SH-SY5Y (cell line): Measurements from ENCODE around the gene KRTAP12-4.

Experiments
- GATA2 ChIP-seq: IDR thresholded peaks from 2 replicates; pipeline ENCODE4 v1.6.1; 2011; ENCODE audit warnings: mild to moderate bottlenecking, low read depth, low read length
- GATA3 ChIP-seq: IDR thresholded peaks from 2 replicates; pipeline ENCODE4 v1.6.1; 2011; ENCODE audit warnings: low read depth, mild to moderate bottlenecking, low read length, moderate library complexity

Gene KRTAP12-4

DNA sequence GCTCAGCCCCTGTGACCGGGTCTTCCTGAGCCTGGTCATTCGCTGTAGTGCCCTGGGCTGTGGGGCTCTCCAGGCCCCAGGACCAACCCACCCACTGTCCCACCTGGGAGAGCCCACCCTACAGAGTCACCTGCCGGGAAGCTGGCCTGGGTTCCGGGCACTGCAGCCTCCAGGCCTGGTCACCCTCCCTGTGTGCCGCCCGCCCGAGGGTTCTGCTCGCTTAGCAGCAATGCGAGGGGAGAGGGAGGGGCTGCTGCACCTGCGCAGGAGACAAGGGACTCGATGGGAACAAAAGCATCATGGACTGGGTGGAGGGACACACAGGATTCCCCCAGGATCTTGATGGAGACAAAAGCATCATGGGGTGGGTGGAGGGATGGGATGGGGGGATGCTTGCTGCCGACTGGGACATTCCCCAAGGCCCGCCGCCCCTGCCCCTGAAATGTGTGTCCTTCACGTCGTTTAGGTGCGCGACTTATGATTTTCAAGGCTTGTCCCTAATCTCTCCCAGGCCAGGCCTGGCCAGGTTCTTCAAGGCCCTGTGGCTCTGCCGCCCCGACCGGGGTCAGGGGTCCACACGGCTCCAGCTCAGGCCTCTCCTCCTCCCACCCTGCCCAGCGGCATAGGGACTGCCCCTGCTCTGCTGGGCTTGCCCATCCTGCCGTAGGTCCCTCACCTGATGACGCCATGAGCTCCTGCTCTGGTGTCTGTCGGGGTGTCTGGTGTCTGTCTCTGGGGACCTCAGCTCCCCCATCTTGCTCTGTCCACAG lies 40.9 kb downstream of the KRTAP12-4 start:
- TF ChIP-seq GATA3 (no peak), GATA2 (no peak)

DNA sequence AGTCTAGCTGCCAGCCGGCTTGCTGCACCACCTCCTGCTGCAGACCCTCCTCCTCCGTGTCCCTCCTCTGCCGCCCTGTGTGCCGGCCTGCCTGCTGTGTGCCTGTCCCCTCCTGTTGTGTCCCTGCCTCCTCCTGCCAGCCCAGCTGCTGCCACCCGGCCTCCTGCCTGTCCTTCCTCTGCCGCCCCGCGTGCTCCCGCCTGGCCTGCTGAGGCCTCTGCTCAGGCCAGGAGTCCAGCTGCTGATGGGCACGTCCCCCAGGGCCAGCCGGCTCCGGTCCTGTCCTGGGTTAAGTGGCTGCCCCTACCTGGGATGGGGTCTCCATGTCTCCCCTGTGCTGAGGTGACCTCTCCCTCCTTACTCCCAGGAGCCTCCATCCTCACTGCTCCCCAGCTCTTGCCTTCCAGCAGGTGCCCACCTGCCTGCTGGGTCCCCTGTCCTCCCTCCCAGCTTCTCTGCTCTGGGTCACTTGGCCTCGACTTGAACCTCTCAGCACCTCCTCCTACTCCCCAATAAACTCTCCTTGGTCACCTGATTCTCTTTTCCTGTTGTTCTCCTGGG lies 41.7 kb downstream of the KRTAP12-4 start:
- TF ChIP-seq GATA3 (no peak), GATA2 (no peak)

DNA sequence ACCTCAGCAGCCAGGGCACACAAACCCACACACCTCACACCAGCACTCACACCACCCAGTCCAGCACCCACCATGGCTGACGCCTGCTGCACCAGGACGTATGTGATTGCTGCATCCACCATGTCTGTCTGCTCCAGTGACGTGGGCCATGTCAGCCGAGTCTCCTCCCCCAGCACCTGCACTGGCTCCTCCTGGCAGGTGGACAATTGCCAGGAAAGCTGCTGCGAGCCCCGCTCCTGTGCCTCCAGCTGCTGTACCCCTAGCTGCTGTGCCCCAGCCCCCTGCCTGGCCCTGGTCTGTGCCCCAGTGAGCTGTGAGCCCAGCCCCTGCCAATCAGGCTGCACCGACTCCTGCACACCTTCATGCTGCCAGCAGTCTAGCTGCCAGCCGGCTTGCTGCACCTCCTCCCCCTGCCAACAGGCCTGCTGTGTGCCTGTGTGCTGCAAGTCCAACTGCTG lies 42.4 kb downstream of the KRTAP12-4 start, which contains the start of gene KRTAP10-8:
TSS of gene KRTAP10-8 (plus strand) at position 51 of the 458 bp plus-strand sequence. CDS start at position 73, 22 bp downstream.
- TF ChIP-seq GATA2 (no peak), GATA3 (no peak)

DNA sequence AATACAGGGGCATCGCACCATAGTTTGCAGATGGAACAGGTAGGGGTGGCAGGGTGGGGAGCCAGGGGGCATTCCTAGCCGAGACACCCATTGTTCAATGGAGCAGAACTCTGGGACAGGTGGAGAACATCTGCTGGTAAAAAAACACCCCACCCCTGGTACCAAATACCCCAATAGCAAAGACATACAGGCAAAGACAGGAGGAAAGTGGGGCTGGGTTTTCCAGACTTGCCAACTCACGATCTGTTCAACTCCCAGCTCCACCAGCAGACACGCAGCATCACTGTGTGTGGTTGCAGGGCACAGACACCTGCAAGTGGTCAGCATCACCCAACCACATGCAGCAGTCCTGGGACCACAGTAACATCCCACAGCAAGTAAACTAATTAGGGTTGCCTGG lies 42.9 kb downstream of the KRTAP12-4 start:
- TF ChIP-seq GATA2 (no peak), GATA3 (no peak)

DNA sequence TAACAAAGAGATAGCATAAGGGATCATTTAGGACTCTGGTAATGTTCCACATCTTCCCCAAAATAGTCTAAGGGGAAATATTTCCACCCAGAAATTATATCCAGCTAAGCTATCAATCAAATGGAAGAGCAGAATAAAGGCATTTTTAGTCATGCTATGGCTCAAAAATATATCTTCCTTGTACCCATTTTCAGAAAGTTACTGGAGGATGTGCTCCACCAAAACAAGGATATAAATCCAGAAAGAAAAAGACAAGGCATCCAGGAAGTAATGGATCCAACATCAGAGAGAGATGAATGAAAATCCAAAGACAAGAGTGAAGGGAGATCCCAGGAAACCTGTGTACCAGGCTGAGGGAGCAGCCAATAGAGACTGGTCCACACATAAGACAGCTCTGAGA lies 45.3 kb downstream of the KRTAP12-4 start:
- no peak for TF ChIP-seq GATA2
- no peak for TF ChIP-seq GATA3

DNA sequence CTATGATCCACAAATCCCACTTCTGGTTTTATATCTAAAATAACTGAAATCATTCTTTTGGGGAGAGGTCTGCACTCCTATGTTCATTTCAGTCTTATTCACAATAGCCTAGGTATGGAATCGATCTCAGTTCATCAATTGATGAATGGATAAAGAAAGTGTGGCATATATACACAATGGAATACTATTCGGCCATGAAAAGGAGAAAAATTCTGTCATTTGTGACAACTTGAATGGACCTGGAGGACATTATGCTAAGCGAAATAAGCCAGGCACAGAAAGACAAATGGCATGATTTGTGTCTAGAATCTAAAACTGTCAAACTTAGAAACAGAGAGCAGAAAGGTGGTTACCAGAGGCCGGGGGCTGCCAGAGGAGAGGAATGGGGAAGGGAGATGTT lies 48.0 kb downstream of the KRTAP12-4 start:
- TF ChIP-seq GATA3 (no peak), GATA2 (no peak)
